Measurements from ENCODE around the gene CATSPER4. TPM values are rescaled to one million over a fixed set of nuclear protein-coding genes. Genes with fewer than 3 reads are reported as not detected.

Gene CATSPER4
- polyA plus RNA-seq, 1 donor from 2014 or later, result not detected

DNA sequence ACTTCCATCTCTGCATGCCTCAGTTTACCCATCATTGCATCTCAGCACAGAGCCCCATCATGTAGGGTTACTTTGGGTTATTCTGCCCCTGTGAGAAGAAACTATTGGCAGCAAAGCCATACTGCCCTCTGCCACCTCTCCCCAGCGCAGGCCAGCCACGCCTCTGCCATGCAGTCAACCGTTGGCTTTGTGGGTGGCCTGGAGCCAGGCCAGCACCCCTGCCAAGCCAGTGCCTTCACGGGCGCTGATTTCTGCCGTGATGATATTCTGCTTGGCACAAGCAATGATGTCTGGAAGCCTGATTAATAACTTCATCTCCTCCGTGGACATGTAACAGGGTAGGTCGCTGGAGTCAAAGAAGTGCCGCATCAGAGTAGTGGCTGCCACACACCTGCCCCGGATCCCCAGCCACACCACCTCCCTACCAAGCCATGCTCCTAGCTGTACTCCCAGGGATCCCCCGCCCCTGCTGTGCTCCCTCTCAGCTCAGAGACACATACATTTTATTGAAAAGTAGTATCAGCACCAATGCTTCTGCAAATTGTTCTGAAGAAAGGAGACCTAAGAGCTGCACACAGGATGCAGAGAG lies 28.6 kb downstream of the CATSPER4 start:
- H4K20me1 ChIP-seq (ENCODE audit: insufficient read depth), result no peaks in the 10 kb centered on the region
- no peaks in the 10 kb centered on the region for H3K79me2 ChIP-seq (replicated peaks; ENCODE audit: insufficient read depth, low read length)
- no peaks in the 10 kb centered on the region for H3K27me3 ChIP-seq (ENCODE audit: insufficient read depth, low read depth, low read length)
- TF ChIP-seq TAF1 (IDR thresholded peaks at IDR 0.05; ENCODE audit: low read depth) (no peak), EP300 (conservative IDR thresholded peaks at IDR 0.05; ENCODE audit: poor library complexity, severe bottlenecking) (no peak), POLR2AphosphoS5 (IDR thresholded peaks at IDR 0.05) (no peak), RAD21 (conservative IDR thresholded peaks at IDR 0.05) (no peak), EZH2 (IDR thresholded peaks at IDR 0.05; ENCODE audit: borderline replicate concordance, insufficient read depth, low read length, poor library complexity, severe bottlenecking) (no peak), SMC3 (conservative IDR thresholded peaks at IDR 0.05; ENCODE audit: poor library complexity) (no peak), MXI1 (conservative IDR thresholded peaks at IDR 0.05; ENCODE audit: poor library complexity, severe bottlenecking) (no peak)
- TF ChIP-seq, protein P1, sequence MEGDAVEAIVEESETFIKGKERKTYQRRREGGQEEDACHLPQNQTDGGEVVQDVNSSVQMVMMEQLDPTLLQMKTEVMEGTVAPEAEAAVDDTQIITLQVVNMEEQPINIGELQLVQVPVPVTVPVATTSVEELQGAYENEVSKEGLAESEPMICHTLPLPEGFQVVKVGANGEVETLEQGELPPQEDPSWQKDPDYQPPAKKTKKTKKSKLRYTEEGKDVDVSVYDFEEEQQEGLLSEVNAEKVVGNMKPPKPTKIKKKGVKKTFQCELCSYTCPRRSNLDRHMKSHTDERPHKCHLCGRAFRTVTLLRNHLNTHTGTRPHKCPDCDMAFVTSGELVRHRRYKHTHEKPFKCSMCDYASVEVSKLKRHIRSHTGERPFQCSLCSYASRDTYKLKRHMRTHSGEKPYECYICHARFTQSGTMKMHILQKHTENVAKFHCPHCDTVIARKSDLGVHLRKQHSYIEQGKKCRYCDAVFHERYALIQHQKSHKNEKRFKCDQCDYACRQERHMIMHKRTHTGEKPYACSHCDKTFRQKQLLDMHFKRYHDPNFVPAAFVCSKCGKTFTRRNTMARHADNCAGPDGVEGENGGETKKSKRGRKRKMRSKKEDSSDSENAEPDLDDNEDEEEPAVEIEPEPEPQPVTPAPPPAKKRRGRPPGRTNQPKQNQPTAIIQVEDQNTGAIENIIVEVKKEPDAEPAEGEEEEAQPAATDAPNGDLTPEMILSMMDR (IDR thresholded peaks at IDR 0.05; ENCODE audit: poor library complexity, severe bottlenecking), result no peak
- TF ChIP-seq, protein P2, sequence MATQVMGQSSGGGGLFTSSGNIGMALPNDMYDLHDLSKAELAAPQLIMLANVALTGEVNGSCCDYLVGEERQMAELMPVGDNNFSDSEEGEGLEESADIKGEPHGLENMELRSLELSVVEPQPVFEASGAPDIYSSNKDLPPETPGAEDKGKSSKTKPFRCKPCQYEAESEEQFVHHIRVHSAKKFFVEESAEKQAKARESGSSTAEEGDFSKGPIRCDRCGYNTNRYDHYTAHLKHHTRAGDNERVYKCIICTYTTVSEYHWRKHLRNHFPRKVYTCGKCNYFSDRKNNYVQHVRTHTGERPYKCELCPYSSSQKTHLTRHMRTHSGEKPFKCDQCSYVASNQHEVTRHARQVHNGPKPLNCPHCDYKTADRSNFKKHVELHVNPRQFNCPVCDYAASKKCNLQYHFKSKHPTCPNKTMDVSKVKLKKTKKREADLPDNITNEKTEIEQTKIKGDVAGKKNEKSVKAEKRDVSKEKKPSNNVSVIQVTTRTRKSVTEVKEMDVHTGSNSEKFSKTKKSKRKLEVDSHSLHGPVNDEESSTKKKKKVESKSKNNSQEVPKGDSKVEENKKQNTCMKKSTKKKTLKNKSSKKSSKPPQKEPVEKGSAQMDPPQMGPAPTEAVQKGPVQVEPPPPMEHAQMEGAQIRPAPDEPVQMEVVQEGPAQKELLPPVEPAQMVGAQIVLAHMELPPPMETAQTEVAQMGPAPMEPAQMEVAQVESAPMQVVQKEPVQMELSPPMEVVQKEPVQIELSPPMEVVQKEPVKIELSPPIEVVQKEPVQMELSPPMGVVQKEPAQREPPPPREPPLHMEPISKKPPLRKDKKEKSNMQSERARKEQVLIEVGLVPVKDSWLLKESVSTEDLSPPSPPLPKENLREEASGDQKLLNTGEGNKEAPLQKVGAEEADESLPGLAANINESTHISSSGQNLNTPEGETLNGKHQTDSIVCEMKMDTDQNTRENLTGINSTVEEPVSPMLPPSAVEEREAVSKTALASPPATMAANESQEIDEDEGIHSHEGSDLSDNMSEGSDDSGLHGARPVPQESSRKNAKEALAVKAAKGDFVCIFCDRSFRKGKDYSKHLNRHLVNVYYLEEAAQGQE (IDR thresholded peaks at IDR 0.05; ENCODE audit: borderline replicate concordance), result no peak
- no peak overlapping the region for H2AFZ ChIP-seq (ENCODE audit: low read depth, low read length)
- no peaks in the 10 kb centered on the region for H3K9me2 ChIP-seq (ENCODE audit: insufficient read depth, low read length)
- H3K27ac ChIP-seq (ENCODE audit: low read length), result no peak overlapping the region
- no peaks in the 10 kb centered on the region for H3F3A ChIP-seq (ENCODE audit: insufficient read depth, low read length, poor library complexity, severe bottlenecking)
- H3K4me3 ChIP-seq (ENCODE audit: low read length), result no peak overlapping the region
- no peaks in the 10 kb centered on the region for H3K36me3 ChIP-seq (ENCODE audit: insufficient read depth, low read length)
- H3K4me2 ChIP-seq (ENCODE audit: low read length), result no peak overlapping the region
- H3K9ac ChIP-seq (ENCODE audit: low read length), result no peak overlapping the region
- H3K9me3 ChIP-seq (ENCODE audit: low read length), result no peaks in the 10 kb centered on the region

DNA sequence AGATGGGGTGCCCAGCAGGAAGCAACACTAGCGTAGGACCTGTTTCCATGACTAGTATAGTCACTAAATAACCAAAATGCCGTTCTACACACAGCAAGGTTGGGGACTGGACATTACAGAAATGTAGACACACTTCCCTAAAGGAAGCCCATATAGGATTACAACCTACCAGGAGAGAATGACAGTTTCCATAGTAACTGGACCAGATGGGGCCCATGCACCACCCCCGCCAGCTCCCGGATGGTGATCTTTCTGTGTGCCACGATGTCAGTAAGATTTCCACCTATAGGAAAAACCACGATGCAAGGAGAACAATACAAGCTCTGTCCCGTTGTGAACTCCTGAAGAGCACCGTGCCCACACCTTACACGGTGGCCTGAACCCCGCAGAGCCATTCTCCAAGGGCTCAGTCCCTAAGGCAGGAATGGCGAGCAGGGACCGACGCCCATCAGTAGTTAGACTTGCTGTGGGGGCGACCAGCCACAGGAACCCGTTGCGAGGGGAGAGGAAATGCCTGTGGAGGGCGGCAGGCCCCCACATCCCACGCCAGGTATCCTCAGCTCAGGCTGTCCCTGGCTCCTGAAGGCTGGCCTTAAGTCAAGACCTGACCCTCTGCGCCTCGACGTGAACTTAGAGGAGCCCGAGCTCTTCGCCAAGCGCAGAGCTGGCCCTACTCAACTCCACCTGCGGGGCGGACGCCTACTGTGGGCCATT lies 30.0 kb downstream of the CATSPER4 start:
- Histone ChIP-seq H3K27me3 (ENCODE audit: insufficient read depth, low read depth, low read length) (peaks cover 12% of the 10 kb centered on the region), H2AFZ (ENCODE audit: low read depth, low read length) (no peak overlapping the region), H3K4me3 (ENCODE audit: low read length) (no peak overlapping the region), H3K4me2 (ENCODE audit: low read length) (no peak overlapping the region), H3K9me3 (ENCODE audit: low read length) (no peaks in the 10 kb centered on the region), H3K27ac (ENCODE audit: low read length) (no peak overlapping the region), H4K20me1 (ENCODE audit: insufficient read depth) (no peaks in the 10 kb centered on the region), H3F3A (ENCODE audit: insufficient read depth, low read length, poor library complexity, severe bottlenecking) (no peaks in the 10 kb centered on the region), H3K36me3 (ENCODE audit: insufficient read depth, low read length) (no peaks in the 10 kb centered on the region), H3K9me2 (ENCODE audit: insufficient read depth, low read length) (no peaks in the 10 kb centered on the region), H3K79me2 (replicated peaks; ENCODE audit: insufficient read depth, low read length) (no peaks in the 10 kb centered on the region), H3K9ac (ENCODE audit: low read length) (no peak overlapping the region)
- TF ChIP-seq, protein P1 (IDR thresholded peaks at IDR 0.05; ENCODE audit: poor library complexity, severe bottlenecking), result no peak
- TF ChIP-seq POLR2AphosphoS5 (IDR thresholded peaks at IDR 0.05) (no peak), SMC3 (conservative IDR thresholded peaks at IDR 0.05; ENCODE audit: poor library complexity) (no peak), EZH2 (IDR thresholded peaks at IDR 0.05; ENCODE audit: borderline replicate concordance, insufficient read depth, low read length, poor library complexity, severe bottlenecking) (no peak), TAF1 (IDR thresholded peaks at IDR 0.05; ENCODE audit: low read depth) (no peak), MXI1 (conservative IDR thresholded peaks at IDR 0.05; ENCODE audit: poor library complexity, severe bottlenecking) (no peak), EP300 (conservative IDR thresholded peaks at IDR 0.05; ENCODE audit: poor library complexity, severe bottlenecking) (no peak), RAD21 (conservative IDR thresholded peaks at IDR 0.05) (no peak)
- TF ChIP-seq, protein P2 (IDR thresholded peaks at IDR 0.05; ENCODE audit: borderline replicate concordance), result no peak

All from neural cell (in vitro differentiated cells).